ENCODE data around the gene INO80C.

The INO80C gene, protein sequence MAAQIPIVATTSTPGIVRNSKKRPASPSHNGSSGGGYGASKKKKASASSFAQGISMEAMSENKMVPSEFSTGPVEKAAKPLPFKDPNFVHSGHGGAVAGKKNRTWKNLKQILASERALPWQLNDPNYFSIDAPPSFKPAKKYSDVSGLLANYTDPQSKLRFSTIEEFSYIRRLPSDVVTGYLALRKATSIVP

DNA sequence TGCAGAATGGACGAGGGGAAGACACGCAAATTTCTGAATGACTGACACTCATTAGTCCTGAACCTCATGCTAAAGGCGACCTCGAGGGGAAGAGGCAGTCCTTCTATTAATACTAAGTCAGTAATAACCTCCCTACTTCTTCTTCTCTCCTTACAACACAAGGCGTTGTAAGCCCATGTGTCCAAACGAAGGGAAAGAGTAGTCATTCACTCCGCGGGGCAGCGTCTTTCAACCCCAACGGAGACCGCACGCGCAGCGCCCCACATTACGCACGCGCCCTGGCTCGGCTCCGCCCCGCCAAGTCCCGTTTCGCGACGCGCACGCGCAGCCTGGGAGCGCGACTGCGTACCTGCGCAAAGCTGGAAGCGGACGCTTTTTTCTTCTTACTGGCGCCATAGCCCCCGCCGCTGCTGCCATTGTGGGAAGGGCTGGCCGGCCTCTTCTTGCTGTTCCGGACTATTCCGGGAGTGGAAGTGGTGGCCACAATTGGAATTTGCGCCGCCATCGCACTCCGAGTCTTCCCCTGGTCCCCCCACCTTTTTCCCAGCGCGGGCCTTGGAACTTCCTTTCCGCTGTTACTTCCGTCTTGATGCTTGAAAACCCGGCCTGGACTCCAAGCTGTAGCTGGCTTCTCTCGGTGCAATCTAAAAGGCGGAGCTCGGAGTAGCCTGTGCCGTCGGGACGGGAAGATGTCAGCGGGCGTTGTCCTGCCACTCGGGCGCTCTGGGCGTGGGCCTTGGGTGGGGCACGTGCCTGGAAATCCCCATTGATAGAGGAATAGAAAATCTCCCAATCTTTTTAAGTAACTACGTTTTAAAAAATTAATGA is at the start of gene INO80C:
TSS of gene INO80C (minus strand) at position 591 of the 828 bp plus-strand sequence. CDS start at position 505, 86 bp downstream.
- Histone ChIP-seq H3K4me3 (ENCODE audit: low read length) (peak within 1 kb of the TSS; percentile 90), H3K9me2 (replicated peaks; ENCODE audit: control insufficient read depth, low read length) (no peaks in the 10 kb centered on the region), H3K27me3 (ENCODE audit: control insufficient read depth, low read length) (no peaks in the 10 kb centered on the region), H3K4me1 (ENCODE audit: control insufficient read depth, low read length) (peaks cover 35% of the 10 kb centered on the region), H3F3A (ENCODE audit: control insufficient read depth, insufficient read depth) (no peaks in the 10 kb centered on the region), H3K4me2 (ENCODE audit: low read length) (peak within 1 kb of the TSS; percentile 76), H3K9me3 (ENCODE audit: control insufficient read depth, insufficient read depth, low read length) (no peaks in the 10 kb centered on the region), H3K27ac (ENCODE audit: low read depth, low read length) (peak within 1 kb of the TSS; percentile 77), H3K36me3 (ENCODE audit: control insufficient read depth, low read length) (peaks cover 7% of the 10 kb centered on the region), H4K20me1 (ENCODE audit: control insufficient read depth, insufficient read depth, low read depth, low read length) (no peaks in the 10 kb centered on the region), H3K79me2 (ENCODE audit: control insufficient read depth, low read length) (peaks cover 47% of the 10 kb centered on the region)
- TF ChIP-seq, protein P1, sequence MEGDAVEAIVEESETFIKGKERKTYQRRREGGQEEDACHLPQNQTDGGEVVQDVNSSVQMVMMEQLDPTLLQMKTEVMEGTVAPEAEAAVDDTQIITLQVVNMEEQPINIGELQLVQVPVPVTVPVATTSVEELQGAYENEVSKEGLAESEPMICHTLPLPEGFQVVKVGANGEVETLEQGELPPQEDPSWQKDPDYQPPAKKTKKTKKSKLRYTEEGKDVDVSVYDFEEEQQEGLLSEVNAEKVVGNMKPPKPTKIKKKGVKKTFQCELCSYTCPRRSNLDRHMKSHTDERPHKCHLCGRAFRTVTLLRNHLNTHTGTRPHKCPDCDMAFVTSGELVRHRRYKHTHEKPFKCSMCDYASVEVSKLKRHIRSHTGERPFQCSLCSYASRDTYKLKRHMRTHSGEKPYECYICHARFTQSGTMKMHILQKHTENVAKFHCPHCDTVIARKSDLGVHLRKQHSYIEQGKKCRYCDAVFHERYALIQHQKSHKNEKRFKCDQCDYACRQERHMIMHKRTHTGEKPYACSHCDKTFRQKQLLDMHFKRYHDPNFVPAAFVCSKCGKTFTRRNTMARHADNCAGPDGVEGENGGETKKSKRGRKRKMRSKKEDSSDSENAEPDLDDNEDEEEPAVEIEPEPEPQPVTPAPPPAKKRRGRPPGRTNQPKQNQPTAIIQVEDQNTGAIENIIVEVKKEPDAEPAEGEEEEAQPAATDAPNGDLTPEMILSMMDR (IDR thresholded peaks at IDR 0.05; ENCODE audit: low read depth, low read length, poor library complexity, severe bottlenecking), result no peak
- TF ChIP-seq EZH2phosphoT487 (IDR thresholded peaks at IDR 0.05; ENCODE audit: borderline replicate concordance, low read length), result no peak

DNA sequence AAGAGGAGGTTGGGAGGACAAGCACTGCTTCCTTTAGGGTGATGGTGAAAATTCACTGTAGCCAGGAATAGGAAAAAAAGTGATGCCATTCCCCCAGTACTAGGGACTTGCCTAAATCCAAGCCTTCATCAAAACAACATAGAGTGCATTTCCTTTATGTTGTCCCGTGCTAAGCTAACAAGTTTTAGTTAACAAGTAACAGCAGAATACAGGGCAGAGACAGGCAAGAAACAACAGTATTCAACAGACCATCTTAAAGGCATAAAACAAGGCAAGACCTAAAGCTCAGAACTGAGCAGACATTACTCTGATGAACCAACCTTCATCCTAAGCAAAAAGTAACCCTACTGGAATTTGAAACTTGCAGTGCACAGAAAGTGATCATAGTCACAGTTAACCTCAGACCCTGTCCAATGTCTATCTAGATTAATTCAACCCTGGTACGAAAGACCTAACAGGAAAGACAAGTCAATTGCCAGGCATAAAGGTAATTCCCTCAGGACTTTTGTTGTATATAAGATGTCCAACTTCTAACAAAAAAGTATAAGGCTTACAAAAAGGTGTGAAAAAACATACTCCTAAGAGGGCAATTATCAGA is 49.3 kb upstream of the INO80C start:
- Histone ChIP-seq H3K9me2 (replicated peaks; ENCODE audit: control insufficient read depth, low read length) (no peaks in the 10 kb centered on the region), H3K27me3 (ENCODE audit: control insufficient read depth, low read length) (no peaks in the 10 kb centered on the region), H3K9me3 (ENCODE audit: control insufficient read depth, insufficient read depth, low read length) (no peaks in the 10 kb centered on the region), H3K27ac (ENCODE audit: low read depth, low read length) (no peak overlapping the region), H3K4me3 (ENCODE audit: low read length) (no peak overlapping the region), H3K79me2 (ENCODE audit: control insufficient read depth, low read length) (no peaks in the 10 kb centered on the region), H3K36me3 (ENCODE audit: control insufficient read depth, low read length) (no peaks in the 10 kb centered on the region), H3F3A (ENCODE audit: control insufficient read depth, insufficient read depth) (no peaks in the 10 kb centered on the region), H3K4me2 (ENCODE audit: low read length) (no peak overlapping the region), H4K20me1 (ENCODE audit: control insufficient read depth, insufficient read depth, low read depth, low read length) (no peaks in the 10 kb centered on the region), H3K4me1 (ENCODE audit: control insufficient read depth, low read length) (no peaks in the 10 kb centered on the region)
- TF ChIP-seq, protein P1 (IDR thresholded peaks at IDR 0.05; ENCODE audit: low read depth, low read length, poor library complexity, severe bottlenecking), result no peak
- no peak for TF ChIP-seq EZH2phosphoT487 (IDR thresholded peaks at IDR 0.05; ENCODE audit: borderline replicate concordance, low read length)

DNA sequence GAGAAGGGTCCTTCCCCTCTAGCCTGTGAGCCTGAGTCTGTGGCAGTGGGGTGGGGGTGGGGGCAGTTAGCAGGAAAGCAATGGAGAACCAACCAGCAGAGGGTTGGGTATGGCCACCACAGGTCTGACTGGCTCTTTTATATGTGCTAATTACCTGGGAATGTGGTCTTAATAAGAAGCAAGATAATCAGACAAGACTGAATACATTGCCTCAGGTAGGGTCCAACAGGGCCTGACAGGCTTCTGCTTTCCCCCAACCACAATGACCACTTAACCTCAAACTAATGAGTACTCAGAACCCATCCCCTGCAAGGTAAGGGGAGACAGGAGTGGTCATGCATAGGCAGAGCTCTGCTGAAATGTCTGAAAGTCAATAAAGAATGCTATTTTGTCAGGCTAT is 44.6 kb upstream of the INO80C start:
- no peaks in the 10 kb centered on the region for H3K9me3 ChIP-seq (ENCODE audit: control insufficient read depth, insufficient read depth, low read length)
- H3K4me1 ChIP-seq (ENCODE audit: control insufficient read depth, low read length), result no peaks in the 10 kb centered on the region
- H3K27ac ChIP-seq (ENCODE audit: low read depth, low read length), result no peak overlapping the region
- H3K27me3 ChIP-seq (ENCODE audit: control insufficient read depth, low read length), result no peaks in the 10 kb centered on the region
- no peaks in the 10 kb centered on the region for H3K9me2 ChIP-seq (replicated peaks; ENCODE audit: control insufficient read depth, low read length)
- TF ChIP-seq EZH2phosphoT487 (IDR thresholded peaks at IDR 0.05; ENCODE audit: borderline replicate concordance, low read length), result no peak
- TF ChIP-seq, protein P1 (IDR thresholded peaks at IDR 0.05; ENCODE audit: low read depth, low read length, poor library complexity, severe bottlenecking), result no peak
- no peaks in the 10 kb centered on the region for H3K36me3 ChIP-seq (ENCODE audit: control insufficient read depth, low read length)
- H4K20me1 ChIP-seq (ENCODE audit: control insufficient read depth, insufficient read depth, low read depth, low read length), result no peaks in the 10 kb centered on the region
- H3F3A ChIP-seq (ENCODE audit: control insufficient read depth, insufficient read depth), result no peaks in the 10 kb centered on the region
- no peak overlapping the region for H3K4me3 ChIP-seq (ENCODE audit: low read length)
- H3K79me2 ChIP-seq (ENCODE audit: control insufficient read depth, low read length), result no peaks in the 10 kb centered on the region
- H3K4me2 ChIP-seq (ENCODE audit: low read length), result no peak overlapping the region
